Astrocyte of the hippocampus (primary cell): ENCODE measurements around the gene OLFML2B.

ENCODE experiments used
- DNase-seq: peaks from one replicate; pipeline ENCODE4 v3.0.0; 2011; ENCODE audit warnings: low read depth, low spot score

Gene OLFML2B

DNA sequence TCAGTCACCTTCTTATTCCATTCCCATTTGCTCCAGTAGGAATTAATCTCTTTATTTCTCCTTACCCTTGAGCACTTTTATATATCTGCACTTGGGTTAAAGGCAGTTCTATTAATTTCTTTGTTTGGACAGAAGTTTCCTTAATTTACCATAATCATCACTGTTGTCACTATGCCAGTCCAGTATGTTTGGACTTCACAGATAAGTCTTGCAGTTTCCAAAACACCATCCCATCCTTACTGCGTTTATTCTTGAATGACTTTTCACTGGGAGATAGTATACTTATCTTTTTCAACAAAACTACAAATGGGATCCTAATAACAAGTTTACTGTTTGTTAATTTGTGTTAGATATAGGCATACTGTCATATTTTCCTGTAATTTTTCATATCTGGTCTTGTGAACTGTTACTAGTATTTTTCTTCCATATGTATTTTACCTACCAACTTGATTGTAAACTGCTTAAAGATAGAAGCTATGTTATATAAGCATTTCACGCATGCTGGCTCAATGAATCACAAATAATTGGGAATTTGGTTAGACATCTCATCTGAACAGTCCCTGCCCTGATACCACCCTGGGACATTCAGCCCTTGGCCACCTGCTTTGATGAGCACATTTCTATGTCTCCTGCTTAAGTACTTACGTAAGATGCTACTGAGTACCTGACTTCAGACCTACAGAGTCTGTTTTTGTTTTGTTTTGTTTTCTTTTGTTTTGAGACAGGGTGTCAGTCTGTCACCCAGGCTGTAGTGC lies 78.2 kb downstream of the OLFML2B start:
- DNase-seq = no peak

DNA sequence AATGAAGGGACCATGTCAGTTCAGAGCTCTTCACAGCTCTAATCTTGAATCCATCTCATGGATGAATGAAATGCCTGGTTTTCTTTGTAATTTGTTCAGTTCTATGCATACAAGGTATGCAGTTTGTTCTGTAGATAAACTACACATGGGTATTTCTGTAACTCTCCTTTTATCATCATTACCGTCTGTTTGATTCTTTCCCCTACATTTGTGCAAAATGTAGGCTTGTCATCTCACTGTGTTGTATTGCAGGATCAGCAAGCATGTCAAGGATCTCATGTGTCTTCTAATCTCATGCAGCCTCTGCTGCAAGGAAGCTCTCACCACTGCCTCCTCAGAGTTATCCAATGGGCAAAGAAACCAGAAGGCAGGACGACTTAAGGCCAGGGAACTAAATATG lies 79.3 kb downstream of the OLFML2B start:
- DNase-seq = no peak

DNA sequence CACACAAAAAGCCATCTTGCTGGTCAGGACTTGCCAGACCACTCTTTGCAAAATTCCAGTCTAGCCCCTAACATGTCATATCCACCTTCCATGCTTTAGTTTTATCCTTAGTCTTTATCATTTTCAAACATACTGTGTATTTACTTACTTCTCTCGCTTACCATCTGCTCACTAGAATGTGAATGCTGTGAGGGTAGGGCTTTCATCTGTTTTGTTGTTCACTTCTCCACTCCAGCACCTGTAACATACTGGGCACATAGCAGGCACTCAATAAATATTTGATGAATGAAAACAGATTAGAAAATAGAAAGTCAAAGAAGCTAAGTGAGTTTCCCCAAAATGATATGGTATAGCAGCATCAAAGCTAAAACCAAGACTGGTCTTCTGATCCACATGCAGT lies 79.9 kb downstream of the OLFML2B start:
- no peak for DNase-seq

DNA sequence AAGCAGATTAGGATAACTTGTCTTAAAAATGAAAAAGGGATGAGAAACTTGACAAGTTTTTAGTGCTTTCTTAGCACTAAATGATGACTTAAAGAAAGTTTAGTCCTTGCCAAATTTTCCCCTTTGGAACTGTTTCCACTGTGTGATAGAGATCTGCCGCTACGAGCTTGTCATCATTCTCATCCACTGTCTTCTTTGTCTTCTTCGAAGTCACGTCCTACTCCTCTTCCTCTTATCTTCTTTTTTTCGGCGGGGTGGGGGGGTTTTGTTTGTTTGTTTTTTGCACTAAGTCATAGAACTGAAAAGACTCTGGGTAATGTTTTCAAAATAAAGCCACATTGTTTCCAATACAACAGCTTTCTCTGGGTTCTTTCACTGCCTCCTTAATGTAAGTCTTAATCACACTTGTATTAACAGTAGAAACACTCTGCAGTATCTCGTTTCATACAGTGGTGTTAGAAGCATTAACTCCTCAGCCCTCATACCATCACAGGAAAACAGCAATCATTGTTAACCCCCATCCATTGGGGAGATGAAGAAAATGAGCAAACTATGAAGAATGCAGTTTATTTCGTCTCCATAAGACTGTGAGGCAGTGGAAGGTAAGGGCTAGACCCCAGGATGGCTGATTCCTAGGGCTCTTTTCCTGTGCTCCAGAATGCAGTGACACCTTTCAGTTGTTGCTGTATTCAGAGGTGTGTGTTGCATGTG lies 81.8 kb downstream of the OLFML2B start:
- DNase-seq = no peak

DNA sequence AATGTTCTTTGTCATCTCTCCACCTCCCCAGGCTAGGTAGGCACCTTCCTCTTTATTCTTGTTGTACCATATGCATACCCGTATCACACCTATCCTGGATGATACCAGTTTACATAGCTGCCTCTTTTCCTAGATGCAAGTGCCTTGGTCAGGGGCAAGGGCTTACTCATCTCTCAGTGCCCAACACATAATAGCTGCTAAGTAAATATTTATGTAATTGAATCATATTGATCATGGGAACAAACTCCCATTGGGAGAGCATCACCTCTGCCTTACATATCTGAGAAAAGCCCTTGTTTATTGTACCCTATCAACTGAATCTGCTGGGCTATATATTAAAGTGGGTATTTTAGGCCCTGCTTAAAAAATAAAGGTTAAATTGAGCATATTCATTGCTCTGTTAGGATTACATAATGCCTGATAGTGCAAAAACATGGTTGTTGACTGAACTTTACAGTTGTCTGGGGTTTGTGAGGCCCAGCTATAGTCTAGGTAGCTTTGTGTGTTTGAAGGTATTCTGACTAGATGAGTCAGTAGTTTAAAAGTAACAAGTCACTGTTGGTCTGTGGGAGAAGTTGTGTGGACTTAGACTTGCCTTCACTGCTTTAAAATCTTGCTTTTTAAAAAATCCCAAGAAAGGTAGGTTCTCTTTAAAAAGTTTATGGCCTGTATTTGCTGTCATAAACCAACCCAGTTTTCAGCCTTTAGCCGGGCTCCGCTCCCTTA lies 82.6 kb downstream of the OLFML2B start:
- no peak for DNase-seq

DNA sequence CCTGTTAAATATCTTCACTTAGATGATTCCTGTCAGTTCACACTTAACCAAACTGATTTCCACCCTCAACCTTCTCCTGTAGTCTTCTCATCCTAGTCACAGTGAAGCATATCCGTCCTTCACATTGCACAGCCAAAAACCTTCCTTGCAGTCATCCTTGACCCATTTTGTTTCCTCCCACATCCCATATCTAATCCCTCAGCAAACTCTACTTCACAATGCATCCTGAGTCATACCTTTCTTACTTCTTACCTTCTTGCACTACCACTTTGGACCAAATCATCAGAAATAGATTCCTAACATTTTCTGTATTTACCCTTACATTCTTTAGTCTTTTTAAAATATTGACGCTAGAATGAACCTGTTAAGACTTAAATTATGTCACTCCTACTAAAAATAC lies 86.9 kb downstream of the OLFML2B start:
- no peak for DNase-seq

DNA sequence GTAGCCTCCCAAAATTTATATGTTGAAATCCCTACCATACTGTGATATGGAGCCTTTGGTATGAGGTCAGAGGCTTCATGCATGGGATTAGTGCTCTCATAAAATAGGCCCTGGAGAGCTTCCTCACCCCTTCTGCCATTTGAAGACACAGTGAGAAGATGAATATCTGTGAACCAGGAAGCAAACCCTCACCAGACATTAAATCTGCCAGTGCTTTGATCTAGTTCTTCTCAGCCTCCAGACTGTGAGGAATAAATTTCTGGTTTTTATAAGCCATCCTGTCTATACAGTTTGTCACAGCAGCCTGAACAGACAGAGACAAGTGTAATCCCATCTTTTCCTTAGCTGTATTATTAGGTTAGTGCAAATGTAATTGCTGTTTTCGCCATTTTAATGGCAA lies 88.4 kb downstream of the OLFML2B start:
- DNase-seq = no peak

DNA sequence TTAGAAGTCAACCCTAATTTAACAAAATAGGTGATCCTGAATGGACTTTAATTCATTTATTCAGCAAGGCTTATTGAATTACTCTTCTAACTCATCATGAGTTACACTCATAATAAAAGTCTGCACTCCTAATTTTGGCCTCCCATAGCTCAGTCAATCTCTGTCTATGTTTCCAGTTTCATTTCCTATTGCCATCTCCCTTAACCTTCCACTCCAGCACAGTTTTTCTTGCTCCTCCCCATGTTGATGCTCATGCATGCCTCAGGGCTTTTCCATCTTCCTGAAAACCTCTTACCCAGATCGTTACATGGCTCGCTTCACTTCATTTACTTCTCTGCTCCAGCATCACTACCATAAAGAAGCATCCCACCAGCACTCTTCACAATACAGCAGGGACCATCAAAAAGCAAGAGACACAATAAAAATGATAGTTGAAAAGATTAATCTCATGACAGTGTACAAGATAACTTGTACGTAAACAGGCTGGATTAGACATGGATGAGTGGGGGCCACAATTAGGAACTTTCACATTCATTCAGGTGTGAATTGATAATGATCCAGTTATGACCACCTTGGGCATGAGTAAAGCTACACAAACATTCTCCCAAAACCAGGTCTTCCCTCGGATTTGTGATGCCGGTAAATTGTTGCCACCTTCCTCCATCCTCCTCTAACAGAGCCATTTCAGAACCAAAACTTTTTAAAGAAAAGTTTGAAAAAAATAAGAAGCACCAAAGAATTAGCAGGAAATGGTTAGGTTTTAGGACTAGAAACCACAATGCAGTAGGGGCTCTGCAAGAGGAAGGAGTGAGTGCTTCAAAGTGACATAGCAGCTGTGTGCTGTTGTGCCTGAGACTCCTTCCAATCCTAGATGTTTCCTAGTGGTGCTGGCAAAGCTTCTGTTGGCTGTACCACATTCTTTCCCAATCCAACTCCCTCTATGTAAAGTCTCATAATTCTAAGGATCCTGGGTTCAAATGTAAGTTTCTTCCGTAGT lies 89.8 kb downstream of the OLFML2B start:
- DNase-seq = no peak
